CD14-positive monocyte (primary cell): ENCODE results near the gene NCR2. TPM values are rescaled to one million over a fixed set of nuclear protein-coding genes. Genes with fewer than 3 reads are reported as not detected.

Source experiments
- DNase-seq, 3 donors: peaks; one replicate each; pipeline ENCODE4 v3.0.0-alpha.2; 2011 to 2022
- H2AFZ ChIP-seq: 2 replicates; pipeline ENCODE4 v1.6.0; 2012; ENCODE audit warnings: mild to moderate bottlenecking, low read depth, low read length, inconsistent platforms; ENCODE audit not compliant: insufficient read depth, poor library complexity, severe bottlenecking
- H3K27ac ChIP-seq, 2 donors: 1 replicate in 1 of 2; 2 replicates in 1 of 2; pipeline ENCODE4 v1.5.1; 2012 to 2013; ENCODE audit warnings: low read length in 2 of 2, control low read depth in 1 of 2, inconsistent platforms in 1 of 2, low read depth in 1 of 2, mild to moderate bottlenecking in 1 of 2
- H3K27me3 ChIP-seq, 2 donors: one replicate each; pipeline versions ENCODE4 v1.6.0 to v1.6.1; 2011 to 2013; ENCODE audit warnings: low read length in 2 of 2; ENCODE audit not compliant: control insufficient read depth in 2 of 2, insufficient read depth in 2 of 2
- H3K36me3 ChIP-seq, 2 donors: replicated peaks in 1 of 2; 1 replicate in 1 of 2; 2 replicates in 1 of 2; pipeline versions ENCODE4 v1.5.1 to v1.6.1; 2012 to 2013; ENCODE audit warnings: low read length in 2 of 2, control low read depth in 1 of 2, inconsistent platforms in 1 of 2, mild to moderate bottlenecking in 1 of 2; ENCODE audit not compliant: insufficient read depth in 2 of 2, control insufficient read depth in 1 of 2
- H3K4me1 ChIP-seq, 2 donors: 1 replicate in 1 of 2; 2 replicates in 1 of 2; pipeline versions ENCODE4 v1.5.1 to v1.6.1; 2012 to 2013; ENCODE audit warnings: low read length in 2 of 2, control low read depth in 1 of 2, inconsistent platforms in 1 of 2, mild to moderate bottlenecking in 1 of 2, moderate library complexity in 1 of 2; ENCODE audit not compliant: insufficient read depth in 2 of 2, control insufficient read depth in 1 of 2
- H3K4me2 ChIP-seq: replicated peaks from 2 replicates; pipeline ENCODE3; 2012; ENCODE audit warnings: low read length, moderate library complexity, mild to moderate bottlenecking; ENCODE audit not compliant: poor library complexity, severe bottlenecking; ENCODE audit errors: extremely low read depth
- H3K4me3 ChIP-seq, 3 experiments: fragments of 200-600 bp in 1 of 3; sonication (generic) in 1 of 3; replicated peaks in 1 of 3; 1 replicate in 2 of 3; 2 replicates in 1 of 3; pipeline ENCODE4 v1.5.1; 2011 to 2013; ENCODE audit warnings: low read length in 3 of 3, mild to moderate bottlenecking in 3 of 3, control low read depth in 2 of 3, low read depth in 2 of 3, inconsistent platforms in 1 of 3, moderate library complexity in 1 of 3
- H3K79me2 ChIP-seq: 2 replicates; pipeline ENCODE4 v1.6.0; 2012; ENCODE audit warnings: mild to moderate bottlenecking, control low read depth, inconsistent platforms, low read length, moderate library complexity; ENCODE audit not compliant: insufficient read depth
- H3K9ac ChIP-seq: 2 replicates; pipeline ENCODE4 v1.6.0; 2017; ENCODE audit warnings: low read length, mild to moderate bottlenecking; ENCODE audit not compliant: insufficient read depth, poor library complexity, severe bottlenecking
- H3K9me3 ChIP-seq, 2 donors: replicated peaks in 1 of 2; 1 replicate in 1 of 2; 2 replicates in 1 of 2; pipeline versions ENCODE4 v1.5.1 to v1.6.1; 2012 to 2013; ENCODE audit warnings: low read length in 2 of 2, control low read depth in 1 of 2; ENCODE audit not compliant: control insufficient read depth in 1 of 2, insufficient read depth in 1 of 2
- H4K20me1 ChIP-seq: 2 replicates; pipeline ENCODE4 v1.6.0; 2012; ENCODE audit warnings: mild to moderate bottlenecking, low read length, control low read depth, moderate library complexity; ENCODE audit not compliant: insufficient read depth
- H3K27ac Mint-ChIP-seq, 7 donors: one replicate each; pipeline ENCODE4 v1.8.0; 2020; ENCODE audit warnings: mild to moderate bottlenecking in 7 of 7, mixed read lengths in 7 of 7, moderate library complexity in 6 of 7, inconsistent platforms in 2 of 7
- H3K27me3 Mint-ChIP-seq, 3 donors: one replicate each; pipeline ENCODE4 v1.8.0; 2021 to 2022; ENCODE audit warnings: low read depth in 3 of 3, mild to moderate bottlenecking in 3 of 3, mixed read lengths in 3 of 3, moderate library complexity in 3 of 3, inconsistent platforms in 1 of 3
- H3K36me3 Mint-ChIP-seq, 2 donors: one replicate each; pipeline ENCODE4 v1.8.0; 2020; ENCODE audit warnings: mixed read lengths in 2 of 2, inconsistent platforms in 1 of 2, mild to moderate bottlenecking in 1 of 2
- H3K4me1 Mint-ChIP-seq: one replicate; pipeline ENCODE4 v1.8.0; 2020; ENCODE audit warnings: mild to moderate bottlenecking, mixed read lengths
- H3K4me3 Mint-ChIP-seq, 2 donors: one replicate each; pipeline ENCODE4 v1.8.0; 2020; ENCODE audit warnings: mild to moderate bottlenecking in 2 of 2, mixed read lengths in 2 of 2, moderate library complexity in 1 of 2
- H3K9me3 Mint-ChIP-seq, 7 donors: one replicate each; pipeline ENCODE4 v1.8.0; 2020 to 2022; ENCODE audit warnings: mixed read lengths in 7 of 7, mild to moderate bottlenecking in 6 of 7, moderate library complexity in 6 of 7, inconsistent platforms in 2 of 7
- CTCF ChIP-seq: fragments of 200-600 bp; IDR thresholded peaks from one replicate; pipeline ENCODE4 v1.8.0; 2022; ENCODE audit warnings: antibody characterized with exemption, mild to moderate bottlenecking
- WGBS: methylation state at CpG from one replicate; pipeline ENCODE4 v1.1.5; 2013; ENCODE audit warnings: missing lambda C conversion rate; ENCODE audit not compliant: insufficient coverage; 5-methylcytosine and 5-hydroxymethylcytosine counted together
- intact Hi-C, 2 donors: fragments of 100-400 bp; cut with micrococcal nuclease; formaldehyde crosslinking; loops; one replicate each; pipeline versions ENCODE4 v1.15.0 to v1.15.1; 2023
- polyA plus RNA-seq, 3 donors: library from polyadenylated mRNA; depleted of rRNA in 1 of 3; unstranded in 2 of 3; stranded (reverse) in 1 of 3; fragments of 300-500 nt in 2 of 3; fragments of >200 nt in 1 of 3; fragmentation: Illumina TruSeq in 2 of 3; gene quantifications; 1 replicate in 2 of 3; 2 replicates in 1 of 3; pipeline ENCODE4 v1.2.3, GENCODE V29; 2012 to 2021

NCR2 gene
- polyA plus RNA-seq, 3 donors, result not detected

GRCh38 chr6:41360314-41360685 lies 24.9 kb downstream of the NCR2 start:
- 40% methylated on average over 1 of the region's 2 CpGs for WGBS
- TF ChIP-seq CTCF, result no peak
- peaks cover 20 to 42% (median 38%) of the 10 kb centered on the region in 7 donors for H3K9me3 Mint-ChIP-seq

GRCh38 chr6:41366150-41366549 lies 30.7 kb downstream of the NCR2 start:
- H3K27ac ChIP-seq, result no peak overlapping the region
- no peak overlapping the region for H3K4me2 ChIP-seq
- Mint-ChIP-seq H3K27ac (no peak overlapping the region), H3K27me3 (peaks cover 42 to 65% (median 57%) of the 10 kb centered on the region in 3 donors), H3K9me3 (peaks cover 5 to 27% (median 13%) of the 10 kb centered on the region in 7 donors), H3K36me3 (peaks cover 0 to 6% of the 10 kb centered on the region in 2 donors), H3K4me3 (peak overlapping the region in 1 of 2 donors; percentile 0), H3K4me1 (peaks cover 4% of the 10 kb centered on the region)
- H3K9me3 ChIP-seq, result peaks cover 0 to 11% of the 10 kb centered on the region in 2 donors
- TF ChIP-seq CTCF, result no peak
- intact Hi-C loops, result loop anchor here in 1 of 2 donors (5.0 kb wide), 1 partner anchor 226 kb away; no protein-coding TSS in a partner anchor
- no peak overlapping the region for H3K9ac ChIP-seq
- no peak for DNase-seq
- H3K4me3 ChIP-seq, result no peak overlapping the region
- H3K27me3 ChIP-seq, result peaks cover 27 to 57% of the 10 kb centered on the region in 2 donors
- H2AFZ ChIP-seq, result no peak overlapping the region
- peaks cover 0 to 3% of the 10 kb centered on the region in 2 donors for H3K4me1 ChIP-seq
- 100% methylated on average over 4 of the region's 7 CpGs for WGBS
- no peaks in the 10 kb centered on the region for H3K79me2 ChIP-seq
- no peaks in the 10 kb centered on the region for H4K20me1 ChIP-seq
- no peaks in the 10 kb centered on the region for H3K36me3 ChIP-seq

More at GRCh38 chr6:41360314-41360685, 24.9 kb downstream of the NCR2 start:
- H3K27me3 ChIP-seq, result peaks cover 2 to 15% of the 10 kb centered on the region in 2 donors
- no peak for DNase-seq
- no peaks in the 10 kb centered on the region for H3K4me1 ChIP-seq
- H3K4me3 ChIP-seq, result no peak overlapping the region
- H3K79me2 ChIP-seq, result no peaks in the 10 kb centered on the region
- no peak overlapping the region for H2AFZ ChIP-seq
- intact Hi-C loops, result no loop called here
- no peaks in the 10 kb centered on the region for H3K36me3 Mint-ChIP-seq
- H3K36me3 ChIP-seq, result no peaks in the 10 kb centered on the region
- H3K27me3 Mint-ChIP-seq, result peaks cover 20 to 32% (median 20%) of the 10 kb centered on the region in 3 donors
- H3K27ac Mint-ChIP-seq, result no peak overlapping the region
- no peak overlapping the region for H3K9ac ChIP-seq
- no peak overlapping the region for H3K4me2 ChIP-seq
- no peaks in the 10 kb centered on the region for H4K20me1 ChIP-seq
- no peaks in the 10 kb centered on the region for H3K4me1 Mint-ChIP-seq
- no peak overlapping the region for H3K4me3 Mint-ChIP-seq
- H3K27ac ChIP-seq, result no peak overlapping the region
- peaks cover 9 to 16% of the 10 kb centered on the region in 2 donors for H3K9me3 ChIP-seq
